HepG2 (cell line): ENCODE data around the gene PKP3. TPM values are rescaled to one million over a fixed set of nuclear protein-coding genes. Genes with fewer than 3 reads are reported as not detected.
A peak's percentile ranks its signal among the peaks of the same experiment; 100 is the strongest.

ENCODE experiments used
- AKAP8 ChIP-seq: sonication (generic); formaldehyde crosslinking; IDR thresholded peaks from 2 replicates; pipeline ENCODE4 v1.5.1; 2020; ENCODE audit warnings: mild to moderate bottlenecking, missing genetic modification reagents
- CBX1 ChIP-seq: IDR thresholded peaks from one replicate; pipeline ENCODE4 v1.6.1; 2016; ENCODE audit warnings: antibody characterized with exemption, low read depth
- CC2D1A ChIP-seq: sonication (generic); formaldehyde crosslinking; IDR thresholded peaks from 2 replicates; pipeline ENCODE4 v1.8.1; 2023; ENCODE audit warnings: mild to moderate bottlenecking, missing genetic modification reagents
- EP300 ChIP-seq, 3 experiments: sonication (generic) in 1 of 3; formaldehyde crosslinking in 1 of 3; IDR thresholded peaks; 2 replicates each; pipeline versions ENCODE4 v1.5.1 to v1.6.1; 2011 to 2020; ENCODE audit warnings: low read depth in 2 of 3, low read length in 2 of 3, borderline replicate concordance in 1 of 3, improper control_type of control experiment in 1 of 3, mild to moderate bottlenecking in 1 of 3, missing genetic modification reagents in 1 of 3, moderate library complexity in 1 of 3
- HES4 ChIP-seq: sonication (generic); formaldehyde crosslinking; IDR thresholded peaks from 2 replicates; pipeline ENCODE4 v1.9.0; 2021; ENCODE audit warnings: mild to moderate bottlenecking, missing genetic modification reagents, borderline replicate concordance
- HNF1B ChIP-seq: sonication (generic); formaldehyde crosslinking; IDR thresholded peaks from 2 replicates; pipeline ENCODE4 v1.5.1; 2020; ENCODE audit warnings: mild to moderate bottlenecking, moderate library complexity, missing genetic modification reagents
- LRRFIP1 ChIP-seq: sonication (generic); formaldehyde crosslinking; conservative IDR thresholded peaks from 2 replicates; pipeline ENCODE4 v1.4.0; 2020; ENCODE audit warnings: missing genetic modification reagents
- MLLT10 ChIP-seq: sonication (generic); formaldehyde crosslinking; IDR thresholded peaks from 2 replicates; pipeline ENCODE4 v1.4.0; 2020; ENCODE audit warnings: missing genetic modification reagents
- MXD4 ChIP-seq: IDR thresholded peaks from 2 replicates; pipeline ENCODE4 v1.6.1; 2016; ENCODE audit warnings: mild to moderate bottlenecking, missing biosample characterization, missing genetic modification reagents
- NONO ChIP-seq, 2 experiments: fragments of 450-650 bp in 1 of 2; sonication (generic) in 1 of 2; formaldehyde crosslinking in 1 of 2; IDR thresholded peaks in 1 of 2; conservative IDR thresholded peaks in 1 of 2; 2 replicates each; pipeline versions ENCODE4 v1.6.1 to v1.8.0; 2017 to 2022; ENCODE audit warnings: mild to moderate bottlenecking in 1 of 2, missing genetic modification reagents in 1 of 2, moderate library complexity in 1 of 2
- SALL1 ChIP-seq: sonication (generic); formaldehyde crosslinking; IDR thresholded peaks from 2 replicates; pipeline ENCODE4 v1.8.0; 2022; ENCODE audit warnings: mild to moderate bottlenecking, missing genetic modification reagents
- THAP9 ChIP-seq: sonication (generic); formaldehyde crosslinking; IDR thresholded peaks from 2 replicates; pipeline ENCODE4; 2020; ENCODE audit warnings: missing genetic modification reagents, mild to moderate bottlenecking, borderline replicate concordance
- ZBTB7B ChIP-seq: sonication (generic); formaldehyde crosslinking; IDR thresholded peaks from 2 replicates; pipeline ENCODE4 v1.4.0; 2020; ENCODE audit warnings: missing genetic modification reagents
- ZFY ChIP-seq: sonication (generic); formaldehyde crosslinking; IDR thresholded peaks from 2 replicates; pipeline ENCODE4 v1.4.0; 2020; ENCODE audit warnings: missing genetic modification reagents
- ZNF274 ChIP-seq: sonication (generic); formaldehyde crosslinking; IDR thresholded peaks from 2 replicates; pipeline ENCODE4 v1.5.1; 2020; ENCODE audit warnings: mild to moderate bottlenecking, missing genetic modification reagents
- ZNF292 ChIP-seq: sonication (generic); formaldehyde crosslinking; IDR thresholded peaks from 2 replicates; pipeline ENCODE4 v1.8.1; 2022; ENCODE audit warnings: mild to moderate bottlenecking, low read depth, missing genetic modification reagents, borderline replicate concordance
- ZNF616 ChIP-seq: sonication (generic); formaldehyde crosslinking; IDR thresholded peaks from 2 replicates; pipeline ENCODE4 v1.5.0; 2020; ENCODE audit warnings: low read depth, mild to moderate bottlenecking, missing genetic modification reagents
- ZXDC ChIP-seq: sonication (generic); formaldehyde crosslinking; IDR thresholded peaks from 2 replicates; pipeline ENCODE4 v1.5.0; 2020; ENCODE audit warnings: mild to moderate bottlenecking, missing genetic modification reagents
- polyA plus RNA-seq, 8 experiments: library from polyadenylated mRNA; depleted of rRNA in 3 of 8; stranded (reverse) in 7 of 8; unstranded in 1 of 8; fragments of >200 nt; fragmentation: Illumina TruSeq in 4 of 8; extraction: Trizol in 4 of 8; gene quantifications; 2 replicates each; pipeline versions ENCODE4 v1.2.1 to v1.2.3, GENCODE V29; 2011 to 2016; ENCODE audit warnings: low read depth in 4 of 8, missing spikeins in 1 of 8, mixed read lengths in 1 of 8; ENCODE audit not compliant: insufficient read depth in 1 of 8
- total RNA-seq, 5 experiments: library from RNA; depleted of rRNA; stranded (reverse); fragments of >200 nt; fragmentation: Illumina TruSeq; extraction: Trizol; gene quantifications; 2 replicates each; pipeline ENCODE4 v1.2.3, GENCODE V29; 2016; ENCODE audit warnings: low read depth in 1 of 5

PKP3 gene
- total and polyA plus RNA-seq, 2 of the 13 experiments (the other 11 are each of a cell fraction or from before 2014, with no cell fraction given), result 18.0 to 28.7 TPM

GRCh38 chr11:445765-446588, 52.0 kb downstream of the PKP3 start (continued):
- TF ChIP-seq HNF1B (CRISPR knock-in tag), result peak; percentile 49; the same call in 1 of the 2 replicates
- peak; percentile 45 for TF ChIP-seq ZBTB7B
- no peak for TF ChIP-seq CBX1
- peak; percentile 55 for TF ChIP-seq SALL1 (CRISPR knock-in tag)
- TF ChIP-seq AKAP8 (CRISPR knock-in tag), result 0 out of 2 replicates have a peak, but pooled peaks have one; percentile 25
- no peak for TF ChIP-seq LRRFIP1 (CRISPR knock-in tag)
- TF ChIP-seq ZNF616 (CRISPR knock-in tag), result no peak
- TF ChIP-seq EP300 (IDR thresholded peaks at IDR 0.05; ENCODE audit: low read depth in 2 of 2, low read length in 2 of 2), result peak in 1 of 2 experiments; percentile 48; a peak in 2 of 4 replicates
- no peak for TF ChIP-seq EP300 (CRISPR knock-in tag; IDR thresholded peaks at IDR 0.05; ENCODE audit: borderline replicate concordance)
- no peak for TF ChIP-seq CC2D1A (CRISPR knock-in tag)
- TF ChIP-seq ZXDC (CRISPR knock-in tag), result no peak
- no peak for TF ChIP-seq MXD4 (CRISPR knock-in tag)
- TF ChIP-seq ZFY, result peak; percentile 54
- peak; percentile 62; the same call in 1 of the 2 replicates for TF ChIP-seq THAP9 (CRISPR knock-in tag)
- no peak for TF ChIP-seq HES4 (CRISPR knock-in tag)
- peak; percentile 67; the same call in 1 of the 2 replicates for TF ChIP-seq ZNF292 (CRISPR knock-in tag)
- peak; percentile 20; the same call in 1 of the 2 replicates for TF ChIP-seq ZNF274 (CRISPR knock-in tag)
- TF ChIP-seq NONO (IDR thresholded peaks at IDR 0.05), result no peak
- no peak; the same call in 1 of the 2 replicates for TF ChIP-seq NONO (CRISPR knock-in tag; conservative IDR thresholded peaks at IDR 0.05)
- TF ChIP-seq MLLT10, result no peak
